SH-SY5Y (cell line): ENCODE data around the gene STRA6.
A peak's percentile ranks its signal among the peaks of the same experiment; 100 is the strongest.

Source experiments
- GATA2 ChIP-seq: IDR thresholded peaks from 2 replicates; pipeline ENCODE4 v1.6.1; 2011; ENCODE audit warnings: mild to moderate bottlenecking, low read depth, low read length
- GATA3 ChIP-seq: IDR thresholded peaks from 2 replicates; pipeline ENCODE4 v1.6.1; 2011; ENCODE audit warnings: low read depth, mild to moderate bottlenecking, low read length, moderate library complexity

Gene STRA6

DNA sequence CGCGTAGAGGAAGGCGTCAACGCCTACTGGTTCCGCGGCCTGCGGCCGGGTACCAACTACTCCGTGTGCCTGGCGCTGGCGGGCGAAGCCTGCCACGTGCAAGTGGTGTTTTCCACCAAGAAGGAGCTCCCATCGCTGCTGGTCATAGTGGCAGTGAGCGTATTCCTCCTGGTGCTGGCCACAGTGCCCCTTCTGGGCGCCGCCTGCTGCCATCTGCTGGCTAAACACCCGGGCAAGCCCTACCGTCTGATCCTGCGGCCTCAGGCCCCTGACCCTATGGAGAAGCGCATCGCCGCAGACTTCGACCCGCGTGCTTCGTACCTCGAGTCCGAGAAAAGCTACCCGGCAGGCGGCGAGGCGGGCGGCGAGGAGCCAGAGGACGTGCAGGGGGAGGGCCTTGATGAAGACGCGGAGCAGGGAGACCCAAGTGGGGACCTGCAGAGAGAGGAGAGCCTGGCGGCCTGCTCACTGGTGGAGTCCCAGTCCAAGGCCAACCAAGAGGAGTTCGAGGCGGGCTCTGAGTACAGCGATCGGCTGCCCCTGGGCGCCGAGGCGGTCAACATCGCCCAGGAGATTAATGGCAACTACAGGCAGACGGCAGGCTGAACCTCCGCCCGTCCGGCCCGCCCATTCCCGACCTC is 68.1 kb downstream of the STRA6 start:
- TF ChIP-seq GATA2 (no peak), GATA3 (no peak)

DNA sequence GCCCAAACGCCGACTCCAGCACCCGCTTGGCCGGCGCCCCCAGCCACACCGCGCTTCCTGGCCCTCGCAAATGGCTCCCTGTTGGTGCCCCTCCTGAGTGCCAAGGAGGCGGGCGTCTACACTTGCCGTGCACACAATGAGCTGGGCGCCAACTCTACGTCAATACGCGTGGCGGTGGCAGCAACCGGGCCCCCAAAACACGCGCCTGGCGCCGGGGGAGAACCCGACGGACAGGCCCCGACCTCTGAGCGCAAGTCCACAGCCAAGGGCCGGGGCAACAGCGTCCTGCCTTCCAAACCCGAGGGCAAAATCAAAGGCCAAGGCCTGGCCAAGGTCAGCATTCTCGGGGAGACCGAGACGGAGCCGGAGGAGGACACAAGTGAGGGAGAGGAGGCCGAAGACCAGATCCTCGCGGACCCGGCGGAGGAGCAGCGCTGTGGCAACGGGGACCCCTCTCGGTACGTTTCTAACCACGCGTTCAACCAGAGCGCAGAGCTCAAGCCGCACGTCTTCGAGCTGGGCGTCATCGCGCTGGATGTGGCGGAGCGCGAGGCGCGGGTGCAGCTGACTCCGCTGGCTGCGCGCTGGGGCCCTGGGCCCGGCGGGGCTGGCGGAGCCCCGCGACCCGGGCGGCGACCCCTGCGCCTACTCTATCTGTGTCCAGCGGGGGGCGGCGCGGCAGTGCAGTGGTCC is 68.7 kb downstream of the STRA6 start:
- TF ChIP-seq GATA3, result no peak
- no peak for TF ChIP-seq GATA2

DNA sequence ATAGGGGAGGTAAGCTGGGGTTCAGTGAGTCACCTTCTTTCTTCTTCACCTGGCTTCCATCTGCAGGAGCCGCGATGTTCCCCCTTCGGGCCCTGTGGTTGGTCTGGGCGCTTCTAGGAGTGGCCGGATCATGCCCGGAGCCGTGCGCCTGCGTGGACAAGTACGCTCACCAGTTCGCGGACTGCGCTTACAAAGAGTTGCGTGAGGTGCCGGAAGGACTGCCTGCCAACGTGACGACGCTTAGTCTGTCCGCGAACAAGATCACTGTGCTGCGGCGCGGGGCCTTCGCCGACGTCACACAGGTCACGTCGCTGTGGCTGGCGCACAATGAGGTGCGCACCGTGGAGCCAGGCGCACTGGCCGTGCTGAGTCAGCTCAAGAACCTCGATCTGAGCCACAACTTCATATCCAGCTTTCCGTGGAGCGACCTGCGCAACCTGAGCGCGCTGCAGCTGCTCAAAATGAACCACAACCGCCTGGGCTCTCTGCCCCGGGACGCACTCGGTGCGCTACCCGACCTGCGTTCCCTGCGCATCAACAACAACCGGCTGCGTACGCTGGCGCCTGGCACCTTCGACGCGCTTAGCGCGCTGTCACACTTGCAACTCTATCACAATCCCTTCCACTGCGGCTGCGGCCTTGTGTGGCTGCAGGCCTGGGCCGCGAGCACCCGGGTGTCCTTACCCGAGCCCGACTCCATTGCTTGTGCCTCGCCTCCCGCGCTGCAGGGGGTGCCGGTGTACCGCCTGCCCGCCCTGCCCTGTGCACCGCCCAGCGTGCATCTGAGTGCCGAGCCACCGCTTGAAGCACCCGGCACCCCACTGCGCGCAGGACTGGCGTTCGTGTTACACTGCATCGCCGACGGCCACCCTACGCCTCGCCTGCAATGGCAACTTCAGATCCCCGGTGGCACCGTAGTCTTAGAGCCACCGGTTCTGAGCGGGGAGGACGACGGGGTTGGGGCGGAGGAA is 69.6 kb downstream of the STRA6 start:
- TF ChIP-seq GATA3 (no peak), GATA2 (no peak)

DNA sequence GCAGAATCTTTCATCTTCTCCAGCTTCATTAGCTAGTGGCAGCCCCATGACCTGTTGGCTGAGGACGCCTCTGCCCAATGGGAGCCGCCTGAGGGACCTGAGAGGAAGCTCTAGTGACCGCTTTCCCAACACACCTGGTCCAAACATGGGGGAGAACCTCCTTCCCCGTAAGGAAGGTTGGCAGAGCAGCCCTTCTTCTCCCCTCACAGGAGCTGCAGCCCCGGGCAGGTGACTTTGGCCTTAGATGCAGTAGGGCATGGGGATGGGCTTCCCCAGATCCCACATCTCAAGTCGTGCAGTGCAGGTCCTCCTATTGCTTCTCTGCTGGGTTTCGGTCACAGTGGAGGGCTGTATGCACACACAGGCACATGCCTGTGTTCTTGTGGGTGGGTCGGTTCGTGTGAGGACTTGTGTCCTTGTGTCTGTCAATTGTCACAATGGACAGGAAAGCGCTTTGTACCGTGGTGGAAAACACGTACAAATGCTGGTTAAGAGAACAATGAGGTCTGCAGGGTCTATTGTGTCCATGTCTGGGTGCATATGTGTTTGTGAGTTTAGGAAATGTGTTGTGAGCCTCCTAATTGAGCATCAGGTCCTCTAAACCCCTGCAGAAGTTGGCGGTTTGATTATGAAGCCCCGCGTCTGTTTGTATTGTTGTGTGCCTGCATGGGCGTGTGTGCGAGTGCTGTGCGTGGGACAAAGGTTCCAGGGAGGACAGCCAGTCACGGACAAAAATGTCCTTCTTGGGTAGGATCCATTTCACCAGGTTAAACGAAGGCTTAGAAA is 70.8 kb downstream of the STRA6 start:
- TF ChIP-seq GATA2 (no peak), GATA3 (no peak)

DNA sequence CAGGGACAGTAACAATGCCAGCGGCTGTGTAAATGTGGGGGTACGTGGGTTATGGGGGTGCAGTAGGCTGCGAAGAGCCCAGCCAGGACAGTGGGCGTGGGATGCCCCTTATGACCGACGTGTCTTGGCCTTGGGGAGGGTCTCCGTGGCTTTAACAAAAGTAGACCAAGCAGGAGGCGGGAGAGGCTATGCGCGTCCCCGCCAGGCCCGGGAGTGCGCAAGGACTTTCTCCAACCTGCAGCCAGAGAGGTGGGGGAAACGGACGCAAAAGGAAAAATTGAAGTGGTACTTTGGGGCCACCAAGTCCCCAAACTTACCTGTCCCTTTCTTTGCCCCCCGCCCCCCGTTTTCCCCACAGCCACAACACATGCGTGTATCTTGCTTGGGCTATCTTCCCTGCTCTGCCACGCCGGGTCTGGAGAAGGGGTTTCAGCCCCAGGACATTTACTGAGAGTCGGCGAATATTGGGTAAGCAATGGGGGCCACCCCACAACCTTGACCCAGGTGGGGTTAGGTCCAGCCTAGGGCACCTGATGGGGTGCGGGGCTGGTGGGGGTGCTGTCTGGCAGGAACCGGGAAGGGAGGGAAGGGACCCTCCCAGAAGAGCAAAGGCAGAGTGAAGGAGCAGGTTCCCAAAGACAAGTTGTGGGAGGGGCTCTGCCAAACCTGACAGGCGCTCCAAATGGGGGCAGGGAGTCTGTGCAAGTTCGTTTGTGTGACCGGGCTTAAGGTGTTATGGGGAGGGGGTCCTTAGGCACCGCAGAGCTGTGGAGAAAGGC is 71.5 kb downstream of the STRA6 start:
- TF ChIP-seq GATA3 (no peak), GATA2 (no peak)

DNA sequence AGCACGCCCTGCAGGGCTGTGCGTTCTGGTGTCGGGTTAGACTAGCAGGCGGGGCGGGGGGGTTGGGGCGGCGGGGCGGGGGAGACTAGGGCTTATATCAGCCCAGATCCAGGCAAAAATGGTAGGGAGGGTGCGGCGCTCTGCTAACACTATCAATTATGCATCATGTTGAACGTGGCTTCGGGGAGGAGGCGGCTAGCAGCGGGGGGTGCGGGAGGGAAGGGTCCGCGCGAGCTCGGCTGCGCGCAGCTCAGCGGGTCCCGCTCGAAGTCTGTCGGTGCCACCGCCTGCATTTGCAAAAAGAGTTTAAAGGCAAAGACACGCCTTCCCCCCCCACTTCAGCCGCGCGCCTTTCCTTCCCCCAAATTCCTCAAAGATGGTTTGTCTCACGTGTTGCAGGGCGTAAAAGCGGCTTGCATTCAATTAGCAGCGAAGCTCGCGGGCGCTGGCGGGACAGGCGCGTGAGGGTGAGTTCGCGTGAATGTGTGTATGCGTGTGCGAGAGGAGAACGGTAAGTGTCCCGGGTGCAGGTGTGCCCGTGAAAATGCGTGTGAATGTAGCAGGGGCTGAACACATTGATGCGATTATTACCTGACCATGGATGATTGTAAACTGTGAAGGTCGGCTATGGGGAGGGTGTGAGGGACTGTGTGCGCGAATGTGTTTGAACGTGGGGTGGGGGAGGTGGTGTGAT is 72.3 kb downstream of the STRA6 start, which contains the start of gene ISLR2:
TSS of gene ISLR2 (plus strand) at position 432 of the 694 bp plus-strand sequence. CDS start 2,169 bp downstream, outside the sequence.
- TF ChIP-seq GATA2 (no peak), GATA3 (no peak)

DNA sequence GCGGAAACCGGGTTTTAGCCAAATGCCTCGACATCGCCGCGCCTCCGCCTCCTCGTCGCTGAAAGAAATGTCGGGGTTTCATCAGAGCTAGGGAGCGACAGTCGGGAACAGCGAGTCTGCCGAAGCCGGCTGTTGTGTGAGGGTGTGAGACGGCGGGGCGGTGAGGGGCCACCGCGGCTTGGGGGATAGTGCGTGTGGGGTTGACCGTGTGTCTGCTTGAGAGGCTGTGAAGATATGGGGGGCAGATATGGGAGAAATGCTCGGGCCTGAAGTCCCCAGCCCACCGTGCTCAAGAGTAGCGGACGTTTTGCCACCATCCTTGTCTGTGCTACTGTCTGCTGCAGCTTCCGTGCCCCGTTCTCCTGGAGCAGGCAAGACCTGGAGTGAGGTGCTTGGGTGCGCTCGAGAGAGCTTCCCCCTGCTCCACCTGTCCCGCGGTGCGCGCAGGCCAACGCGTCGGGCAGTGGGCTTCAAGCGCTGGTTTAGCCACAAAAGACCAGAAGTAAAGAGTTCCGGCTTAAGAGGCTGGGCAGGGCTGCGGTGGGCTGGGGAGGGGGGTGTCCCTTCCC is 72.9 kb downstream of the STRA6 start:
- TF ChIP-seq GATA3 (no peak), GATA2 (peak; percentile 50; the same call in 1 of the 2 replicates)
